ENCODE data around the gene PRDM16.

PRDM16 gene

DNA sequence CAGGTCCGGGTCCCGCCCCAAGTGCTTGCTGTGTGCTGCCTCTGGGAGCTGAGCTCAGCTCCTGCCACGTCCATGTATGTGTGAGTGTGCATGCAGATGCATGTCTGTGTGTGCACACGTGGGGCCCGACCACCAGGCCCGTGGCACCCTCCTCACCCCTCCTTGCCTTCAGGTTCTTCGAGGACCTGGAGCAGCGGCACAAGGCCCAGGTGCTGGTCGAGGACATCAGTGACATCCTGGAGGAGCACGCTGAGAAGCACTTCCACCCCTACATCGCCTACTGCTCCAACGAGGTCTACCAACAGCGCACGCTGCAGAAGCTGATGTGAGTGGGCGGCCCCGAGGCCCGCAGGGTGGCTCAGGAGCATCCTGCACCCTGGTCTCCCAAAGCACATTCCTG, 403.9 kb downstream of the PRDM16 start:
- DNase-seq: no peak

DNA sequence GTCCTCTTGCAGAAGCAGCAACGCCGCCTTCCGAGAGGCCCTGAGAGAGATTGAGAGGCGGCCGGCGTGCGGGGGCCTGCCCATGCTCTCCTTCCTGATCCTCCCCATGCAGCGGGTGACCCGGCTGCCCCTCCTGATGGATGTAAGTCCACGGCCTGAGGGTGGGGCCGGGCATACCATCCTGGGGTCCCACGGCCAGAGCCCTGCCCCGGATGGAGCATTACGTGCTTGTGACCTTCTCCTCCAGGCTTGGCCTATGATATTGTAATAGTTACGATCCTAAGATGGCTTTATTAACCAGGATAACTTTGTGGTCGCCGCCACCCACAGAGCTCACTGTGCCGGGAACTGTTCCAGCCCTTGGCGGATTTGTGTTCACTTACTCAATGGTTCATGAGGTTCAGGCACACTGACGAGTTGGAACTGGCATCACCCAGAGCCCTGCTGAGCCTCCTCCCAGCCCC, 404.4 kb downstream of the PRDM16 start:
- no peak for DNase-seq

DNA sequence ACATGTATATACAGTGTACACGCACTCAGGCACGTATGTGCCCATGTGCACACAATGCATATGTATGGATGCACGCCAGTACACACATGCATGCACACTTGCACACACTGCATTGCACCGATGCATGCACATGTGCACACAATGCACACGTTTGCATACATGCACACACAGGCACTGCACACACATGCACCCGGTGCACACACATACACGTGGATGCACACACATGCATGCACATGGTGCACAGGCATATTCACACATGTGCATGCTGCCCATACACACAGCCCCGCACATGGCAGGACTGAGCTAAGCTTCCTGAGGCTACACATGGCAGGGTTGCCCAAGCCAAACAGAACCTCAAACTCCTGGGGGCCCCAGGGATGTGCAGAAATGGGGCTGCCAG, 405.0 kb downstream of the PRDM16 start:
- DNase-seq: no peak

DNA sequence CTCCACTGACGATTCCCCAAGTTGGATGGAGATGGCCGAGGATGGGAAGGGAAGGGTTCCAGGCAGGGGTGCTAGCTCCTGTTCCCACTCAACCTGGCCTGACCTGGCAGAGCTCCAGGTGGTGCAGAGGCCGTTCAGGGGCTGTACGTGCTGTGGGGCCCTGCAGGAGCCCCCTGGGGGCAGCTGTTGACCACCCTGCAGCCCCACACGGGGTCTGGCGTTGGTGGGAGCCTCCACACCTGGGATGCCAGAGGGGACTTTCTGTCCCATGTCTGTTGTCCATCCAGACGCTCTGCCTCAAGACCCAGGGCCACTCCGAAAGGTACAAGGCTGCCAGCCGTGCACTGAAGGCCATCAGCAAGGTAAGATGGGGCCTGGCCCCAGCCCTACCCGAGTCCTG, 405.4 kb downstream of the PRDM16 start:
- DNase-seq: no peak

DNA sequence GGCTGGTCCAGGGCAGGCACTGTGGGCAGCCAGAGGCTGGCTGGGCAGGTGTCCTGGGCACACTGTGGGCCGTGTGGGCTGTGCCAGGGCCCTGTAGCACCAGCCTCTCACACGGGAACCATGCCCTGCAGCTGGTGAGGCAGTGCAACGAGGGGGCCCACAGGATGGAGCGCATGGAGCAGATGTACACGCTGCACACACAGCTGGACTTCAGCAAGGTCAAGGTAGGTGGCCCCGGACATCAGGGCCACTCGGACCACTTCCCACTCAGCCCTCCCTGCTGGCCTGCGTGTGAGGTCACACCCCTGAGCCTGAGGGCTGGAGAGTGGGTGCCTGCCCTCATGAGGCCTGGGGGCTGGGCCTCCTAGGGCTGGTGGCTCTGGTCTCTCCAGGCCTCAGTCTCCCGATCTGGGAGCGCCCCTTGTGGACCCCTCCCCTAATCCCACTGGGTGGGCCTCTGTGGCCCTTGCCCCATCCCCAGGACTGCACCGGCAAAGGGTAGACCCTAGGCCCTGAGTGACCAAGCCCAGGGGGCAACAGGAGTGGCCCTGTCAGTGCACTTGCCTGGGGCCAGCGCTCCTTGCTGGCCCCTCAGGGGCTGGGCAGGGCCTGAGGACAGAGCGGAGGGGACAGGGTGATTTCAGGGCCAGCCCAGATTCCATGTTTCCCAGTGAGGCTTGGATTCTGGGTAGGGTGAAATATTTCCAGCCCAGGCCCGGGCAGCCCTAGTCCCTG, 407.0 kb downstream of the PRDM16 start:
- DNase-seq: no peak

DNA sequence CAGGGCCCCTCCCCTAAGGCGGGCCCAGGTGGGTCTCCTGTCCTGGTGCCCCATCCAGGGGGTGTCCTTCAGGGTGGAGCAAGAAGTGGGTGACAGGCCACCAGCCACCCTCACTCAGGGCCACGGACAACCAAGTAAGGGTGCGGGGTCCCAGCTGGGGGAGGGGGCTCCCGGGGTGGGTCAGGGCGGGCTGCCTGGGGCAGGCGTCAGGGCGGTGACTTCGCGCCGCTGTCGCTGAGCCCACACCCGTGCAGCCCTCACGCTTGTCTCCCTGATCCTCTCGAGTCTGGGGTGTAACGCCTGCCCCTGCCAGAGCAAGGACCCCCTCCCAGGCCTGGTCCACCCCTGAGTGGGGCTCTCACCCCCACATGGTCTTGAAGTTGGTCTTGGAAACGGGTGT, 407.7 kb downstream of the PRDM16 start:
- DNase-seq: no peak

DNA sequence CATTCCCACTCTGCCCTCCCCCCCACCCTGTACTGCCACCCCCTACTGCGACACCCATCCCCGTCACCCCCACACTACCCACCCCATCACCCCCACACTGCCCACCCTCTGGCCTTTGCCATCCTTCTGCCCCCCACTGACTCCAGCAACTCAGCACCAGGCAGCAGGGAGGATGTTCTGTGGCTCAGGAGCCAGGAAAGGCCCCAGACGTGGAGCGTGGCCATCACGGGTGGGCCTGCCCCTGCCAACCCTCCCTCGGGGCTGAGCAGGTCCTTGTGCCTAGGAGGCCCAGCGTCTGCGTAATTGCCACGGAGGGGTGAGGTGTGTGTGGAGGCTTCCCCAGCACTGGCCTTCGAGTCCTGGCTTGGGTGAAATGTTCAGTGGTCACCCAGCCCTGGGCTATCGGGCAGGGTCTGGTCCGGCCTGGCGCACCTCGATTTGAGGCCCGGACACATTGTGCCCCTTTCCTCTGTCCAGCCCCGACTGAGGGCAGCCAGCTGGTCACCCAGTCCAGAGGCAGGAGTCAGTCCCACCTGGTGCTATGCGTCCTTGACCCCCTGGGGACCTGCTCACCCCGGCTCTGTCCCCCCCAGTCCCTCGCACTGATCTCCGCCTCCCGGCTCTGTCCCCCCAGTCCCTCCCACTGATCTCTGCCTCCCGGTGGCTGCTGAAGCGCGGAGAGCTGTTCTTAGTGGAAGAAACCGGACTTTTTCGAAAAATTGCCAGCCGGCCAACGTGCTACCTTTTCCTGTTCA, 408.4 kb downstream of the PRDM16 start:
- DNase-seq: no peak

DNA sequence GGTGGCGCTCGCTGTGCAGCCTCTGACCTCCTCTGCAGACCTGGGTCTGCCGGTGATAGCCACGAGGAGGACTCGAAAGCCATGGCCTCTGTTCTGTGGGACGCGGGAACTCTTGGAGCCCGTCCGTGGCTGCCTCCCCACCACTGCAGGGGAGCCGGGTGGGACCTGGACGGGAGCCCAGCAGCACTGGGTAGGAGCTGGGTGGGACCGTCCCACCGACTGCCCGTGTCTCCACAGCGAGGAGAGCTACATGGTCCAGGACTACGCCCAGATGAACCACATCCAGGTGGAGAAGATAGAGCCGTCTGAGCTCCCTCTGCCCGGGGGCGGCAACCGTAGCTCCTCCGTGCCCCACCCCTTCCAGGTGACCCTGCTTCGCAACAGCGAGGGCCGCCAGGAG, 409.2 kb downstream of the PRDM16 start:
- no peak for DNase-seq

DNA sequence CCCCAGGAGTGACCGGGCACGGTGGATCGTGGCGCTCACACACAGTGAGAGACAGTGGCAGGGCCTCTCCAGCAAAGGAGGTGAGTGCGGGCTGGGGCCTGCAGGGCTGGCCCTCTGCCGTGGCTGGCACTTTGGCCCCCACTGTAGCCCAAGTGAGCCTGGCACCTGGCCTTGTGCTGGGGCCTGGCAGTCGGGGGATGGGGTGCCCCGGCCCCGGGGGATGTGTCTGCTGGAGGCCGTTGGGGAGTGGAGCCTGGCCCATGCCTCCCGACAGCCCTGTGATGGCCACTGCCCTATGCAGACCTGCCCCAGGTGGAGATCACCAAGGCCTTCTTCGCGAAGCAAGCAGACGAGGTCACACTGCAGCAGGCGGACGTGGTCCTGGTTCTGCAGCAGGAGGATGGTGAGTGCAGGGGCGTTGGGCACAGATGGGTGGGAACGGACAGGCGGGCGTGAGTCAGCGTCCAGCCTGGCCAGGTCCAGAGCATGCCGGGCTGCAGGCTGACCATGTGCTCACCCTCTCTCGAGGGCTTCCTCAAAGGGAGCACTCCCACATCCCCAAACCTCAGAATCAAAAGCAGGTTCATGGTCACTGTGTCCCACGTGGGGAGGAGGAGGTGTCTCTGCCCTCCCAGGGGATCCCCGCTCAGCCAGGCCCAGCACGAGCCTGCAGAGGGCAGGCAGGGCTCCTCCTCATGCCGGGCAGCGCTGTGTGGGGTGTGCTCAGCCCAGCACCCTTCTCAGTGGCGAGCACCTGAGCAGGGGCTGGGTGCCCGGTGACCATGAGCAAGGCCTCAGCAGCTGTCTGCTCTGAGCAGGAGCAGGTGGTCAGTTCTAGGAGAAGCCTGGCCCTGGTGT, 410.7 kb downstream of the PRDM16 start:
- no peak for DNase-seq

DNA sequence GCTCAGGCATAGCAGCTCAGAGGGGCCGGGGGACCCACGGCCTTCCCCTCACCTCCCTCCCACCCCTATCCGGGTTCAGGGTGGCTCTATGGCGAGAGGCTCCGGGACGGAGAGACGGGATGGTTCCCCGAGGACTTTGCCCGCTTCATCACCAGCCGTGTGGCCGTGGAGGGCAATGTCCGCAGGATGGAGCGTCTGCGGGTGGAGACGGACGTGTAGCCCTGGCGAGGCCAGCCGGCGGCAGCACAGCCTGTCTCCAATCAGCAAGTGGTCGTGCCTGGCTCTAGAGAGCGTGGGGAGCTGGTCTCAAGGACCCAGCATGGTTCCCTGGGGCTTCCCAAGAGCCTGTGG, 411.3 kb downstream of the PRDM16 start:
- DNase-seq: no peak

DNA sequence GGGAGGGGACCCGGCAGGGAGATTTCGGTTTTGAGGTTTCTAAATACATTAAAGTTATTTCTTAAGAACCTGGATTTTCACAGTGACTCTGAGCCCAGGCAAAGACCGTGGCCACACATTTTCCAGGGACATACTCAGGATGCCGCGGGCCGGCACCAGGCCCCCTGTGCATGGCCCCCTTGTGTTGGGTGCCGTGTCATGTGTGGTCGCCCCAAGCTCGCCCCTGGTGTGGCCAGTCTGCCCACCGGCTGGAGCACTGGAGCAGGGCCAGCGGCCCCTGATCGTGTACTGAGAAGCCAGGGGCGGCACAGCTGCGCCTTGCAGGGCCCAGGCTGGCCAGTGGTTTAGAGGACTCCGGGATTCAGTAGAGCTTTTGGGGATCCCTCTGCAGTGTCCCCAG, 412.0 kb downstream of the PRDM16 start:
- no peak for DNase-seq

DNA sequence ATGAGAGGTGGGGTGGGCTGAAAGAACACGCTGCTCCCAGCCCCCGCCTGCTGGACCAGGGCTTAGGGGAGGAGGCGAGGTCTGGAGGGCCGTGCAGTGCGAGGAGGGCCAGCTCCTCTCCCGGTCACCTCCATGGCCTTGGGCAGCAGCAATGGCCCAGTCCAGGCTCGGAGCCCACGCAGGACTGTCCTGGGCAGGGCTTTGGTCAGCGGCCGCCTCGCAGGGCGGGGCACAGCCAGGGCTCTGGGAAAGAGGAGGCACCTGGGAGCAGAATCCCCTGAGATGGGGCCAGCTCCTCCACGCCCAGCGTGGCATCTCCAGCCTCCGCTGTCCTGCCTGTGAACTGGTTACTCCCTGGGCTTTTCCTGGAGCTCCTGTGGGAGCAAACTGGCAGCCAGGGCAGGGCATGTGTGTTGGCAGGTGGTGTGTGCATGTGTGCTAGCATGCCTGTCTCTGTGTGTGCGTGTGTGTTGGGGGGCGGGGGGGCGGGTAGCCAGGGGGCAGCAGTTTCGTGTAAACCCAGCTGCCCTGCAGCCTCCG, 412.9 kb downstream of the PRDM16 start:
- DNase-seq: no peak

DNA sequence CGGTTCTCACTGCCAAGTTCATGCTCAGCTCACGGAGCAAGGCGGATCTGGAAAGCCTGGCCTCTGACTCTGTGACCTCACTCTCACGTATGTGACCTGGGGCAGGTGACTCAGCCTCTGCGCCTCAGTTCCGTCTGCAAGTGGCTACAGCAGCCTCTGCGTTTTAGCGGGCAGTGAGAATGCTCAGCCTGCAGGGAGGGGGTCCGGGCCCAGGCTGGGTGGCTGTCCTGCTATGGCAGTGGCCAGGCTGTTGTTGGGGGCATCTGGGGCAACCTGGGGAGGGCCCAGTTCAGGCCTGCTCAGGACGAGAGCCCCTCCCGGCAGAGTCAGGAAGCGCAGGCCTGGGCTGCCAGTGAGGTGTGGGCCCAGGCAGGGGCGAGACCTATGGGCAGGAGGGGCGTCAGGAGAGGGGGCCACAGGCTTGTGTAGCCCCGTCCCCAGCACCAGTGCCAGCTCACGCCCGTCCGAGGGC, 413.4 kb downstream of the PRDM16 start:
- peak in 1 of 2 experiments; percentile 15 for DNase-seq

DNA sequence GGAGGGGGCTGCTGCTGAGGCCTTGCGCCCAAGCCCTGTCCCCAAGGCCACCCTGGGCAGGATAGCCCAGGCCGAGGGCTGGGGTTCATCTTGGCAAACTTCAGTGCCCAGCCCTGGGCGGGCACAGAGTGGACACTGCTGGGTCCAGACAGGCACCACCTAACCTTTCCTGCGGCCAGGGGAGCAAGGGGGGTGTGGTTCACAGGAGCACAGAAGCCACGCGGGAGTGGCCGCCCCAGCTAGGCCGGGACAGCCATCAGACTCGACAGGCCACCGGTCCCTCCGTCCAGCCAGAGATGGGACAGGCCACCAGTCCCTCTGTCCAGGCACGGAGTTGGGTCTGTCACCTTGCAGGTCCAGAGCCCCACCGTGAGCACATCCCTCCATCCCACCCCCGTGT, 414.4 kb downstream of the PRDM16 start:
- DNase-seq: no peak

DNA sequence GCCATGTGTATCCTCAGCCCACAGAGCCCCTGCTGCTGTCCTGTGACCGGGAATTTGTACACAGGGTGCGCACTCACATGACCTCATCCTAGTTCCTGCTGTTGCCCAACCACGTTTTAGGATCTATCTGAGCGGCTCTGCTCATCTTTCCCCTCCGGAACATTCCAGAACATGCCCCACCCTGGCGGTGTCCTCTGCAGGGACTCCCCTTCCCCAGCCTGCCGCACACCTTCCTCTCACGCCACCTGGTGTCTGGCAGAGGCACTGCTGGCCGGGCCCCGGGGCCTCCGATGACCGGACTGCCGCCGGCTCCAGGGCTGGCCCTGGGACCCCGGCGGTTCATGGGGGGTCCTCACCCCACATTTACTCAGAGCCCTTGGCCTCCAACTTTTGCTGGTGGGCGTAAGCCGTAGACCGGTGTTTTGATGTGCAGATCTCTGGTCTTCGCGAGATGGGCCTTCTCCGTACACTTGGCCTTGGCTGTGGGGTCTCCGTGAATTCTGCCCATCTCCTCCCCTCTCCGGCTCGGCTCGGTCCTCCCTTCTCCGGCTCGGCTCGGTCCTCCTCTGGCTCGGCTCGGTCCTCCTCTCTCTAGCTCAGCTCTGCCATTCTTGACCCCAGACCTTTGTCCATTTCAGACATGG, 414.9 kb downstream of the PRDM16 start:
- DNase-seq: peak in 1 of 2 experiments; percentile 14

DNA sequence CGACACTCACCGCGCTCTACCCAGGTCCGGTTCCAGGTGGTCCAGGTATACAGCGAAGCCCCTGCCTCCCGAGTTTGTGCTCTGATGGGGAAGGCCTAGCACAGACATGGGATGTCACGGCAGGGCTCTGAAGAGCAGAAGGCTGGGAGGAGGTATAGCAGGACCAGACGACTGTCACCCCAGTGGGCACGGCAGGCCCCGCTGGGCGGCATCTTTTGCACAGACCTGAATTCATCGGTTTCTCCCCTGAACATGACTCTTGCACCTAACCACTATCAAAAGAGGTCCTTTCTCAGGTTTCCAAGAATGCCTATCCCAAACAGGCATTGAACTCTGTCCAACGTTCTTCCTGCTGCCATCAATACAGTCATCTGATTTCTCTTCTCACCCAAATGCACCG, 416.0 kb downstream of the PRDM16 start:
- no peak for DNase-seq

Data from Kasumi-1 (cell line).